ENCODE measurements around the gene LCE2B. TPM values are rescaled to one million over a fixed set of nuclear protein-coding genes. Genes with fewer than 3 reads are reported as not detected.

Gene LCE2B
- total RNA-seq, 1 experiment from 2014 or later: not detected

GRCh38 chr1:152707860-152708259, 21.9 kb downstream of the LCE2B start, which contains the start of gene LCE4A:
Gene LCE4A (plus strand): TSS chr1:152708160. CDS start chr1:152709076, 916 bp downstream.
- POLR2A ChIA-PET (ENCODE audit: unreplicated experiment): no interaction called here
- no peaks in the 10 kb centered on the region for H3K9me2 ChIP-seq (replicated peaks; ENCODE audit: low read length)
- H3K4me2 ChIP-seq (ENCODE audit: low read length): no peak within 1 kb of the TSS
- H3F3A ChIP-seq (ENCODE audit: low read length, unreplicated experiment): no peaks in the 10 kb centered on the region
- no peak within 1 kb of the TSS for H3K4me3 ChIP-seq (ENCODE audit: low read length)
- CTCF ChIA-PET: no interaction called here
- ATAC-seq: no peak
- H3K36me3 ChIP-seq (ENCODE audit: low read depth, low read length): no peaks in the 10 kb centered on the region
- H3K9ac ChIP-seq (ENCODE audit: low read length): no peak within 1 kb of the TSS
- H3K27ac ChIP-seq (ENCODE audit: low read length): no peak within 1 kb of the TSS
- no peaks in the 10 kb centered on the region for H4K20me1 ChIP-seq (ENCODE audit: low read length)
- H3K9me3 ChIP-seq (ENCODE audit: low read length): no peaks in the 10 kb centered on the region
- intact Hi-C loops (cut with micrococcal nuclease): no loop called here
- no peaks in the 10 kb centered on the region for H3K4me1 ChIP-seq (ENCODE audit: insufficient read depth, low read length)
- no peaks in the 10 kb centered on the region for H3K79me2 ChIP-seq (ENCODE audit: low read length)
- TF ChIP-seq CTCF (conservative IDR thresholded peaks at IDR 0.05; ENCODE audit: low read depth, low read length): no peak
- no peak for TF ChIP-seq EZH2 (IDR thresholded peaks at IDR 0.05; ENCODE audit: low read length, unreplicated experiment)
- DNase-seq: no peak
- BruUV-seq (replicated peaks): no TSS peak
- H2AFZ ChIP-seq (ENCODE audit: low read length): no peak within 1 kb of the TSS
- H3K27me3 ChIP-seq (ENCODE audit: low read length): peaks cover 11% of the 10 kb centered on the region; the same call in 1 of the 2 replicates

- Histone ChIP-seq H3K9ac (ENCODE audit: low read length) (no peak overlapping the region), H3F3A (ENCODE audit: low read length, unreplicated experiment) (no peaks in the 10 kb centered on the region), H4K20me1 (ENCODE audit: low read length) (no peaks in the 10 kb centered on the region), H3K4me1 (ENCODE audit: insufficient read depth, low read length) (no peaks in the 10 kb centered on the region), H3K79me2 (ENCODE audit: low read length) (no peaks in the 10 kb centered on the region), H3K9me2 (replicated peaks; ENCODE audit: low read length) (no peaks in the 10 kb centered on the region), H3K27me3 (ENCODE audit: low read length) (peaks cover 20% of the 10 kb centered on the region; the same call in 1 of the 2 replicates), H3K4me3 (ENCODE audit: low read length) (no peak overlapping the region), H2AFZ (ENCODE audit: low read length) (no peak overlapping the region), H3K27ac (ENCODE audit: low read length) (no peak overlapping the region), H3K9me3 (ENCODE audit: low read length) (no peaks in the 10 kb centered on the region), H3K36me3 (ENCODE audit: low read depth, low read length) (no peaks in the 10 kb centered on the region), H3K4me2 (ENCODE audit: low read length) (no peak overlapping the region)
- ATAC-seq (no peak), DNase-seq (no peak)
- TF ChIP-seq EZH2 (IDR thresholded peaks at IDR 0.05; ENCODE audit: low read length, unreplicated experiment): no peak
- no peak for TF ChIP-seq CTCF (conservative IDR thresholded peaks at IDR 0.05; ENCODE audit: low read depth, low read length)
- no peak for TF ChIP-seq EZH2phosphoT487 (IDR thresholded peaks at IDR 0.05; ENCODE audit: borderline replicate concordance, low read length)
- intact Hi-C loops (cut with micrococcal nuclease): no loop called here
- ChIA-PET POLR2A (ENCODE audit: unreplicated experiment) (interaction anchor here (0.6 kb wide), 1 partner anchor 393 kb away, joined by 4 read pairs; no protein-coding TSS in a partner anchor), CTCF (no interaction called here)
- no TSS peak for BruUV-seq (replicated peaks)
Measured at GRCh38 chr1:152718238-152718637, 32.3 kb downstream of the LCE2B start.

- H3K4me1 ChIP-seq (ENCODE audit: insufficient read depth, low read length): no peaks in the 10 kb centered on the region
- no peak for TF ChIP-seq EZH2phosphoT487 (IDR thresholded peaks at IDR 0.05; ENCODE audit: borderline replicate concordance, low read length)
- TF ChIP-seq CTCF (conservative IDR thresholded peaks at IDR 0.05; ENCODE audit: low read depth, low read length): no peak
- H3K27ac ChIP-seq (ENCODE audit: low read length): no peak overlapping the region
- H3F3A ChIP-seq (ENCODE audit: low read length, unreplicated experiment): no peaks in the 10 kb centered on the region
- H3K9me2 ChIP-seq (replicated peaks; ENCODE audit: low read length): no peaks in the 10 kb centered on the region
- BruUV-seq (replicated peaks): no TSS peak
- no peak overlapping the region for H3K4me2 ChIP-seq (ENCODE audit: low read length)
- no peaks in the 10 kb centered on the region for H3K79me2 ChIP-seq (ENCODE audit: low read length)
- ATAC-seq (no peak), DNase-seq (no peak)
- no peaks in the 10 kb centered on the region for H3K36me3 ChIP-seq (ENCODE audit: low read depth, low read length)
- no peak overlapping the region for H2AFZ ChIP-seq (ENCODE audit: low read length)
- CTCF ChIA-PET: no interaction called here
- H4K20me1 ChIP-seq (ENCODE audit: low read length): no peaks in the 10 kb centered on the region
- H3K27me3 ChIP-seq (ENCODE audit: low read length): peaks cover 41% of the 10 kb centered on the region
- H3K9me3 ChIP-seq (ENCODE audit: low read length): no peaks in the 10 kb centered on the region
- intact Hi-C loops (cut with micrococcal nuclease): no loop called here
- POLR2A ChIA-PET (ENCODE audit: unreplicated experiment): no interaction called here
- H3K4me3 ChIP-seq (ENCODE audit: low read length): no peak overlapping the region
- H3K9ac ChIP-seq (ENCODE audit: low read length): no peak overlapping the region
Measured at GRCh38 chr1:152725261-152725660, 39.3 kb downstream of the LCE2B start.
